HG02763 (cell line): ENCODE results near the gene ACVR1.
"Not testable (repeated sequence)": the region's sequence is repeated elsewhere in the genome, so short reads cannot be mapped to it uniquely, and the experiment has no call there.

ENCODE experiments used
- ATAC-seq: cut with Tn5 transposase; IDR thresholded peaks from one replicate; pipeline ENCODE4 v1.9.1; 2021; ENCODE audit warnings: mild to moderate bottlenecking, moderate library complexity; ENCODE audit not compliant: unreplicated experiment

The ACVR1 gene

GRCh38 chr2:157761520-157761919 is 114.6 kb downstream of the ACVR1 start:
- no peak for ATAC-seq

GRCh38 chr2:157760949-157761348 is 115.2 kb downstream of the ACVR1 start:
- no peak for ATAC-seq

- ATAC-seq, result no peak
Measured at GRCh38 chr2:157759855-157760254, 116.3 kb downstream of the ACVR1 start.

GRCh38 chr2:157758586-157758985 is 117.5 kb downstream of the ACVR1 start:
- ATAC-seq, result no peak

GRCh38 chr2:157757500-157757899 is 118.6 kb downstream of the ACVR1 start:
- no peak for ATAC-seq

GRCh38 chr2:157756447-157756846 is 119.7 kb downstream of the ACVR1 start:
- ATAC-seq, result not testable (repeated sequence)

GRCh38 chr2:157751462-157752058 is 124.6 kb downstream of the ACVR1 start:
- ATAC-seq, result peak; percentile 59

- ATAC-seq, result no peak
Measured at GRCh38 chr2:157749684-157750083, 126.4 kb downstream of the ACVR1 start.

GRCh38 chr2:157748371-157749142 is 127.6 kb downstream of the ACVR1 start:
- no peak for ATAC-seq

- peak; percentile 40 for ATAC-seq
Measured at GRCh38 chr2:157747695-157748370, 128.3 kb downstream of the ACVR1 start.

- no peak for ATAC-seq
Measured at GRCh38 chr2:157747280-157747679, 128.8 kb downstream of the ACVR1 start.

GRCh38 chr2:157746234-157746950 is 129.7 kb downstream of the ACVR1 start:
- no peak for ATAC-seq

- ATAC-seq, result no peak
Measured at GRCh38 chr2:157744571-157745076, 131.5 kb downstream of the ACVR1 start.

GRCh38 chr2:157743051-157743450 is 133.1 kb downstream of the ACVR1 start:
- ATAC-seq, result no peak

- no peak for ATAC-seq
Measured at GRCh38 chr2:157741819-157742484, 134.2 kb downstream of the ACVR1 start.

- no peak for ATAC-seq
Measured at GRCh38 chr2:157737656-157738055, 138.5 kb downstream of the ACVR1 start.

- no peak for ATAC-seq
Measured at GRCh38 chr2:157735532-157735931, 140.6 kb downstream of the ACVR1 start.

GRCh38 chr2:157733263-157733662 is 142.9 kb downstream of the ACVR1 start:
- no peak for ATAC-seq

- no peak for ATAC-seq
Measured at GRCh38 chr2:157732596-157732995, 143.5 kb downstream of the ACVR1 start.

GRCh38 chr2:157727693-157728092 is 148.4 kb downstream of the ACVR1 start:
- ATAC-seq, result no peak

- no peak for ATAC-seq
Measured at GRCh38 chr2:157726946-157727345, 149.2 kb downstream of the ACVR1 start.
